H9 (cell line): ENCODE measurements around the gene R3HDM4. TPM values are rescaled to one million over a fixed set of nuclear protein-coding genes. Genes with fewer than 3 reads are reported as not detected.

Experiments used
- DNase-seq: peaks from one replicate; pipeline ENCODE4 v3.0.0-alpha.2; 2017
- H2AFZ ChIP-seq: one replicate; pipeline ENCODE4 v1.6.1; 2013; ENCODE audit warnings: mild to moderate bottlenecking, low read length, control low read depth, moderate library complexity
- H2AK5ac ChIP-seq: 2 replicates; pipeline ENCODE4 v1.6.1; 2013; ENCODE audit warnings: low read length, control low read depth, mixed read lengths; ENCODE audit not compliant: insufficient read length
- H2BK120ac ChIP-seq: one replicate; pipeline ENCODE4 v1.6.1; 2013; ENCODE audit warnings: low read depth, mild to moderate bottlenecking, low read length, control low read depth, inconsistent platforms; ENCODE audit not compliant: poor library complexity, severe bottlenecking
- H2BK12ac ChIP-seq: 2 replicates; pipeline ENCODE4 v1.6.1; 2013; ENCODE audit warnings: low read length, control low read depth, mixed read lengths, low read depth; ENCODE audit not compliant: insufficient read length
- H2BK15ac ChIP-seq: 2 replicates; pipeline ENCODE4 v1.6.1; 2013; ENCODE audit warnings: low read depth, low read length, control low read depth
- H2BK20ac ChIP-seq: one replicate; pipeline ENCODE4 v1.6.1; 2013; ENCODE audit warnings: low read depth, mild to moderate bottlenecking, low read length, control low read depth, inconsistent platforms; ENCODE audit not compliant: poor library complexity, severe bottlenecking
- H2BK5ac ChIP-seq: 2 replicates; pipeline ENCODE4 v1.6.1; 2013; ENCODE audit warnings: low read length, control low read depth, mixed read lengths; ENCODE audit not compliant: insufficient read length
- H3K14ac ChIP-seq: 2 replicates; pipeline ENCODE4 v1.6.1; 2013; ENCODE audit warnings: low read length, control low read depth; ENCODE audit not compliant: insufficient read depth
- H3K18ac ChIP-seq: 2 replicates; pipeline ENCODE4 v1.6.1; 2013; ENCODE audit warnings: low read depth, mild to moderate bottlenecking, mixed read lengths, low read length, control low read depth; ENCODE audit not compliant: insufficient read length
- H3K23ac ChIP-seq: 2 replicates; pipeline ENCODE4 v1.6.1; 2013; ENCODE audit warnings: low read length, control low read depth, mixed read lengths, low read depth; ENCODE audit not compliant: insufficient read length
- H3K23me2 ChIP-seq: 2 replicates; pipeline ENCODE4 v1.6.1; 2013; ENCODE audit warnings: low read depth, mild to moderate bottlenecking, mixed read lengths, low read length, control low read depth; ENCODE audit not compliant: insufficient read length, poor library complexity, severe bottlenecking
- H3K27ac ChIP-seq: 2 replicates; pipeline ENCODE4 v1.5.1; 2013; ENCODE audit warnings: low read length, control low read depth, mixed read lengths, low read depth; ENCODE audit not compliant: insufficient read length
- H3K27me3 ChIP-seq: 2 replicates; pipeline ENCODE4 v1.6.1; 2013; ENCODE audit warnings: low read length, control low read depth, inconsistent platforms; ENCODE audit not compliant: insufficient read depth
- H3K4ac ChIP-seq: 2 replicates; pipeline ENCODE4 v1.6.1; 2013; ENCODE audit warnings: low read depth, mild to moderate bottlenecking, control low read depth, inconsistent platforms, low read length, moderate library complexity
- H3K4me1 ChIP-seq: 2 replicates; pipeline ENCODE4 v1.6.1; 2013; ENCODE audit warnings: low read length, control low read depth, inconsistent platforms; ENCODE audit not compliant: insufficient read depth
- H3K4me2 ChIP-seq: 2 replicates; pipeline ENCODE4 v1.6.1; 2013; ENCODE audit warnings: low read length, control low read depth, mixed read lengths; ENCODE audit not compliant: insufficient read length, insufficient read depth
- H3K56ac ChIP-seq: 2 replicates; pipeline ENCODE4 v1.6.1; 2013; ENCODE audit warnings: low read depth, mild to moderate bottlenecking, mixed read lengths, low read length, control low read depth; ENCODE audit not compliant: insufficient read length
- H3K79me1 ChIP-seq: 2 replicates; pipeline ENCODE4 v1.6.1; 2013; ENCODE audit warnings: low read depth, mild to moderate bottlenecking, moderate library complexity, low read length, control low read depth, inconsistent platforms; ENCODE audit not compliant: insufficient read depth, poor library complexity, severe bottlenecking
- H3K79me2 ChIP-seq: 2 replicates; pipeline ENCODE4 v1.6.1; 2013; ENCODE audit warnings: low read length, control low read depth, inconsistent platforms; ENCODE audit not compliant: insufficient read depth
- H3K9ac ChIP-seq: 2 replicates; pipeline ENCODE4 v1.6.1; 2013; ENCODE audit warnings: low read length, control low read depth, mixed read lengths; ENCODE audit not compliant: insufficient read length; ENCODE audit errors: extremely low read depth
- H3K9me3 ChIP-seq: one replicate; pipeline ENCODE4 v1.6.1; 2013; ENCODE audit warnings: low read depth, low read length, inconsistent platforms; ENCODE audit not compliant: control insufficient read depth
- H3T11ph ChIP-seq: one replicate; pipeline ENCODE4 v1.6.1; 2013; ENCODE audit warnings: mild to moderate bottlenecking, low read length, control low read depth, inconsistent platforms
- H4K20me1 ChIP-seq: one replicate; pipeline ENCODE4 v1.6.1; 2013; ENCODE audit not compliant: control insufficient read depth, insufficient read length, insufficient read depth
- H4K5ac ChIP-seq: 2 replicates; pipeline ENCODE4 v1.6.1; 2013; ENCODE audit warnings: low read depth, mild to moderate bottlenecking, mixed read lengths, low read length, control low read depth; ENCODE audit not compliant: insufficient read length
- H4K8ac ChIP-seq: replicated peaks from 2 replicates; pipeline ENCODE4 v1.6.1; 2013; ENCODE audit warnings: low read length, control low read depth, mixed read lengths, low read depth; ENCODE audit not compliant: insufficient read length
- H4K91ac ChIP-seq: 2 replicates; pipeline ENCODE4 v1.6.1; 2013; ENCODE audit warnings: low read depth, mild to moderate bottlenecking, moderate library complexity, mixed read lengths, low read length, control low read depth; ENCODE audit not compliant: insufficient read length
- H3K27ac Mint-ChIP-seq, 3 experiments: 2 replicates in 2 of 3; 3 replicates in 1 of 3; pipeline ENCODE4 v1.8.0; 2020 to 2021; ENCODE audit warnings: mixed read lengths in 3 of 3, mild to moderate bottlenecking in 1 of 3, moderate library complexity in 1 of 3
- H3K27me3 Mint-ChIP-seq: 2 replicates; pipeline ENCODE4 v1.8.0; 2021; ENCODE audit warnings: low read depth, mild to moderate bottlenecking, moderate library complexity, mixed read lengths
- H3K36me3 Mint-ChIP-seq, 3 experiments: 2 replicates in 2 of 3; 3 replicates in 1 of 3; pipeline ENCODE4 v1.8.0; 2020 to 2021; ENCODE audit warnings: low read depth in 3 of 3, mixed read lengths in 3 of 3; ENCODE audit not compliant: insufficient read depth in 1 of 3
- H3K4me1 Mint-ChIP-seq, 2 experiments: 2 replicates each; pipeline ENCODE4 v1.8.0; 2020; ENCODE audit warnings: mixed read lengths in 2 of 2
- H3K4me3 Mint-ChIP-seq, 2 experiments: 2 replicates in 1 of 2; 3 replicates in 1 of 2; pipeline ENCODE4 v1.8.0; 2020 to 2021; ENCODE audit warnings: mild to moderate bottlenecking in 2 of 2, mixed read lengths in 2 of 2, moderate library complexity in 1 of 2
- H3K9me3 Mint-ChIP-seq, 2 experiments: 2 replicates in 1 of 2; 3 replicates in 1 of 2; pipeline ENCODE4 v1.8.0; 2020; ENCODE audit warnings: mild to moderate bottlenecking in 2 of 2, mixed read lengths in 2 of 2, moderate library complexity in 1 of 2
- WGBS: extraction: QIAGEN DNeasy Blood & Tissue Kit; methylation state at CpG from one replicate; pipeline ENCODE4 v1.1.7; 2013; ENCODE audit warnings: missing lambda C conversion rate, low lambda C conversion rate, mixed read lengths; ENCODE audit not compliant: insufficient read length; ENCODE audit errors: extremely low coverage; 5-methylcytosine and 5-hydroxymethylcytosine counted together
- total RNA-seq: library from RNA; stranded (reverse); gene quantifications from 2 replicates; pipeline ENCODE4 v1.2.1, GENCODE V29; 2021
- TF ChIP-seq, protein P1 (sequence below): fragments of 200-600 bp; sonication (generic); conservative IDR thresholded peaks from 3 replicates; pipeline ENCODE4 v1.8.0; 2021; ENCODE audit warnings: antibody characterized with exemption, mild to moderate bottlenecking

The R3HDM4 gene
- total RNA-seq, 1 experiment from 2014 or later, result 66.4 TPM

DNA sequence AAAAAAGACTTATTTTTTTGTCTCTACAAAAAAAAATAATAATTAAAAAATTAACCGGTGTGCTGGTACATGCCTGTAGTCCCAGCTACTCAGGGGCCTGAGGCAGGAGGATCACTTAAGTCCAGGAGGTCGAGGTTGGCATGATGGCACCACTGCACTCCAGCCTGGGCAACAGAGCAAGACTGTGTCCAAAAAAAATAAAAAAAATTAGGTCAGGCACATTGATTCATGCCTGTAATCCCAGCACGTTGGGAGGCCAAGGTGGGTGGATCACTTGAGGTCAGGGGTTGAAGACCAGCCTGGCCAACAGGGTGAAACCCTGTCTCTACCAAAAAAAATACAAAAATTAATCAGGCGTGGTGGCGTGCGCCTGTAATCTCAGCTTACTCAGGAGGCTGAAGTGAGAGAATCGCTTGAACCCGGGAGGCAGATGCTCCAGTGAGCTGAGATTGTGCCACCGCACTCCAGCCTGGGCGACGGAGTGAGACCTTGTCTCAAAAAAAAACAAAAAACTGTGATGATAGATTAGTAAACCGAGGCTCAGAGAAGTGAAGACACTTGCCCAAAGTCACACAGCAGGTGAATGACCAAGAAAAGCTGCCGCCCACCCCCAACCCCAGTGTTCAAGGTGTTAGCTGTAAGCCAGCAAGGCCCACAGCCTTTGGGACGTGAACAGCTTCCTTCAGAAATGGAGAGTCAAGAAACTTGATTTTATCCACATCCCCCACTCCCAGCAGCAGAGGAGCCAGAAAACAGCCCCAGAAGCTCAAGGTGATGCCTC lies 10.4 kb downstream of the R3HDM4 start:
- no peak overlapping the region for H3T11ph ChIP-seq
- H3K79me2 ChIP-seq, result peaks cover 6% of the 10 kb centered on the region; the same call in 1 of the 2 replicates
- H3K23me2 ChIP-seq, result no peaks in the 10 kb centered on the region
- no CpG with 5 or more reads among the region's 14 CpGs for WGBS
- H4K91ac ChIP-seq, result no peak overlapping the region
- no peak overlapping the region for H3K4ac ChIP-seq
- H3K79me1 ChIP-seq, result peaks cover 13% of the 10 kb centered on the region
- no peak overlapping the region for H3K23ac ChIP-seq
- no peaks in the 10 kb centered on the region; the same call in 1 of the 2 replicates for H3K27me3 Mint-ChIP-seq
- H3K9ac ChIP-seq, result no peak overlapping the region
- H4K8ac ChIP-seq, result no peak overlapping the region
- H3K9me3 Mint-ChIP-seq, result no peaks in the 10 kb centered on the region
- H3K27me3 ChIP-seq, result no peaks in the 10 kb centered on the region
- DNase-seq, result no peak
- H2BK20ac ChIP-seq, result no peak overlapping the region
- H4K5ac ChIP-seq, result no peak overlapping the region
- no peak overlapping the region for H2AK5ac ChIP-seq
- no peaks in the 10 kb centered on the region for H4K20me1 ChIP-seq
- no peak overlapping the region for H2BK5ac ChIP-seq
- H3K9me3 ChIP-seq, result no peaks in the 10 kb centered on the region
- no peak overlapping the region for H3K4me3 Mint-ChIP-seq
- peaks cover 2 to 19% (median 15%) of the 10 kb centered on the region in 3 experiments; a peak in 4 of 7 replicates for H3K36me3 Mint-ChIP-seq
- no peak overlapping the region for H3K27ac Mint-ChIP-seq
- no peak overlapping the region for H2BK120ac ChIP-seq
- H3K27ac ChIP-seq, result no peak overlapping the region
- H3K4me2 ChIP-seq, result no peak overlapping the region
- no peak overlapping the region for H2BK15ac ChIP-seq
- no peak overlapping the region for H2AFZ ChIP-seq
- H3K18ac ChIP-seq, result no peak overlapping the region
- H3K4me1 ChIP-seq, result no peaks in the 10 kb centered on the region; the same call in 1 of the 2 replicates
- TF ChIP-seq, protein P1, sequence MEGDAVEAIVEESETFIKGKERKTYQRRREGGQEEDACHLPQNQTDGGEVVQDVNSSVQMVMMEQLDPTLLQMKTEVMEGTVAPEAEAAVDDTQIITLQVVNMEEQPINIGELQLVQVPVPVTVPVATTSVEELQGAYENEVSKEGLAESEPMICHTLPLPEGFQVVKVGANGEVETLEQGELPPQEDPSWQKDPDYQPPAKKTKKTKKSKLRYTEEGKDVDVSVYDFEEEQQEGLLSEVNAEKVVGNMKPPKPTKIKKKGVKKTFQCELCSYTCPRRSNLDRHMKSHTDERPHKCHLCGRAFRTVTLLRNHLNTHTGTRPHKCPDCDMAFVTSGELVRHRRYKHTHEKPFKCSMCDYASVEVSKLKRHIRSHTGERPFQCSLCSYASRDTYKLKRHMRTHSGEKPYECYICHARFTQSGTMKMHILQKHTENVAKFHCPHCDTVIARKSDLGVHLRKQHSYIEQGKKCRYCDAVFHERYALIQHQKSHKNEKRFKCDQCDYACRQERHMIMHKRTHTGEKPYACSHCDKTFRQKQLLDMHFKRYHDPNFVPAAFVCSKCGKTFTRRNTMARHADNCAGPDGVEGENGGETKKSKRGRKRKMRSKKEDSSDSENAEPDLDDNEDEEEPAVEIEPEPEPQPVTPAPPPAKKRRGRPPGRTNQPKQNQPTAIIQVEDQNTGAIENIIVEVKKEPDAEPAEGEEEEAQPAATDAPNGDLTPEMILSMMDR, result no peak
- H3K14ac ChIP-seq, result no peak overlapping the region
- peaks cover 0 to 29% of the 10 kb centered on the region in 2 experiments; a peak in 2 of 4 replicates for H3K4me1 Mint-ChIP-seq
- no peak overlapping the region for H2BK12ac ChIP-seq
- H3K56ac ChIP-seq, result no peak overlapping the region
